Measurements from ENCODE around the gene KCNIP1. TPM values are rescaled to one million over a fixed set of nuclear protein-coding genes. Genes with fewer than 3 reads are reported as not detected.

Gene KCNIP1
- polyA plus RNA-seq, 1 donor from 2014 or later: 13.8 TPM

DNA sequence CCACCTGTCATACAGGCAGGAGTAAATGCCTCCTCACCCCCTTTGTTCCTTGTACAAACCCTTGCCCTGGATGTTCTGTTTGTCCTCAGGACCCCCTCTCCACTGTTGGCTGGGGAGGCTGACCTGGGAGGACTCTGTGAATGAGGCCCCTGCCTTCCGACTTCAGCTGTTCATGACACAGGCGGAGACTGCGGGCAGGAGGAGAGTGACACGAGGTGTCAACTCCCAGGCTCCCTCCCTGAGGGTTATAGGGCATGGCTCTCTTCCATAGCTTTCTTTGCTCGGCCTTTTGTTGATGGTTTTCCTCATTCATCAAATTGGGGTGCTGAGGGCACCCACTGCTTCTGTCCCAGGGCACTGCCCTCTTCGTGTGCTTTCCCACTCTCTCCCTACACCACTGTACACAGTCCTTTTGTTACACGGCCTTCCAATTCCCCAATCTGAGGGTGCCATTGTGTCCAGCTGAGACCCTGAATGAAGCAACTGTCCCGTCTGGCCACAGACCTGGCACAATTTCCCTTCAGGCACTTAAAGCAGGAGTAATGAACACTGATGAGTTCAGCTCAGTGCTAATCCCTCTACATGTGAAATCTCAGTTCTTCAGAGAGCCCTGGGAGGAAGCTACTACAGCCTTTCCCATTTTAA, 33.8 kb downstream of the KCNIP1 start:
- Histone ChIP-seq H3K79me2 (replicated peaks; ENCODE audit: insufficient read depth, low read length) (no peaks in the 10 kb centered on the region), H3K9me2 (ENCODE audit: insufficient read depth, low read length) (no peaks in the 10 kb centered on the region), H2AFZ (ENCODE audit: low read depth, low read length) (no peak overlapping the region), H3K9ac (ENCODE audit: low read length) (no peak overlapping the region), H3K9me3 (ENCODE audit: low read length) (no peaks in the 10 kb centered on the region), H3K36me3 (ENCODE audit: insufficient read depth, low read length) (no peaks in the 10 kb centered on the region), H3K27ac (ENCODE audit: low read length) (no peak overlapping the region), H3K27me3 (ENCODE audit: insufficient read depth, low read depth, low read length) (no peaks in the 10 kb centered on the region), H3K4me2 (ENCODE audit: low read length) (no peak overlapping the region), H3K4me3 (ENCODE audit: low read length) (no peak overlapping the region), H3F3A (ENCODE audit: insufficient read depth, low read length, poor library complexity, severe bottlenecking) (no peaks in the 10 kb centered on the region), H4K20me1 (ENCODE audit: insufficient read depth) (no peaks in the 10 kb centered on the region)
- TF ChIP-seq MXI1 (conservative IDR thresholded peaks at IDR 0.05; ENCODE audit: poor library complexity, severe bottlenecking) (no peak), RAD21 (conservative IDR thresholded peaks at IDR 0.05) (no peak), POLR2AphosphoS5 (IDR thresholded peaks at IDR 0.05) (no peak), TAF1 (IDR thresholded peaks at IDR 0.05; ENCODE audit: low read depth) (no peak), SMC3 (conservative IDR thresholded peaks at IDR 0.05; ENCODE audit: poor library complexity) (no peak), REST (IDR thresholded peaks at IDR 0.05; ENCODE audit: borderline replicate concordance) (no peak), EZH2 (IDR thresholded peaks at IDR 0.05; ENCODE audit: borderline replicate concordance, insufficient read depth, low read length, poor library complexity, severe bottlenecking) (no peak), EP300 (conservative IDR thresholded peaks at IDR 0.05; ENCODE audit: poor library complexity, severe bottlenecking) (no peak)
- TF ChIP-seq, protein P1, sequence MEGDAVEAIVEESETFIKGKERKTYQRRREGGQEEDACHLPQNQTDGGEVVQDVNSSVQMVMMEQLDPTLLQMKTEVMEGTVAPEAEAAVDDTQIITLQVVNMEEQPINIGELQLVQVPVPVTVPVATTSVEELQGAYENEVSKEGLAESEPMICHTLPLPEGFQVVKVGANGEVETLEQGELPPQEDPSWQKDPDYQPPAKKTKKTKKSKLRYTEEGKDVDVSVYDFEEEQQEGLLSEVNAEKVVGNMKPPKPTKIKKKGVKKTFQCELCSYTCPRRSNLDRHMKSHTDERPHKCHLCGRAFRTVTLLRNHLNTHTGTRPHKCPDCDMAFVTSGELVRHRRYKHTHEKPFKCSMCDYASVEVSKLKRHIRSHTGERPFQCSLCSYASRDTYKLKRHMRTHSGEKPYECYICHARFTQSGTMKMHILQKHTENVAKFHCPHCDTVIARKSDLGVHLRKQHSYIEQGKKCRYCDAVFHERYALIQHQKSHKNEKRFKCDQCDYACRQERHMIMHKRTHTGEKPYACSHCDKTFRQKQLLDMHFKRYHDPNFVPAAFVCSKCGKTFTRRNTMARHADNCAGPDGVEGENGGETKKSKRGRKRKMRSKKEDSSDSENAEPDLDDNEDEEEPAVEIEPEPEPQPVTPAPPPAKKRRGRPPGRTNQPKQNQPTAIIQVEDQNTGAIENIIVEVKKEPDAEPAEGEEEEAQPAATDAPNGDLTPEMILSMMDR (IDR thresholded peaks at IDR 0.05; ENCODE audit: poor library complexity, severe bottlenecking): no peak

DNA sequence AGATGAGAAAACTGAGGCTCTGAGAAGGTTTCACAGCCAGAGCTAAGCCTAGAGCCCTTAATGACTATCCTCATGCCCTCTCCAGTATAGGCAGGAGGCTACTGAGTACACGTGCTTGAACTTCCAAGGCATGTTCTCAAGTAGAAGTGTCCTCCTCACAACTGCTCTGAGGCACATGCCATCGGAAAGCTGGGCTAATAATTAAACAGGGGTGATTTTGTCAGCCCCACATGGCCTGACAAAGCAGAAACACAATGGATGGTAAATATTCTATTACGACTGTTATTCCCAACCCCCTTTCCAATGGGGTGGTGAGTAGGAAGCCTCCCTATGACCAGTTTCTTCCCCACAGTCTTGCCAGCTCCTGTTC, 34.3 kb downstream of the KCNIP1 start:
- Histone ChIP-seq H3K4me2 (ENCODE audit: low read length) (no peak overlapping the region), H3K9me3 (ENCODE audit: low read length) (no peaks in the 10 kb centered on the region), H3K36me3 (ENCODE audit: insufficient read depth, low read length) (no peaks in the 10 kb centered on the region), H3K4me3 (ENCODE audit: low read length) (no peak overlapping the region), H4K20me1 (ENCODE audit: insufficient read depth) (no peaks in the 10 kb centered on the region), H3F3A (ENCODE audit: insufficient read depth, low read length, poor library complexity, severe bottlenecking) (no peaks in the 10 kb centered on the region), H3K9me2 (ENCODE audit: insufficient read depth, low read length) (no peaks in the 10 kb centered on the region), H3K27ac (ENCODE audit: low read length) (no peak overlapping the region), H3K79me2 (replicated peaks; ENCODE audit: insufficient read depth, low read length) (no peaks in the 10 kb centered on the region), H3K9ac (ENCODE audit: low read length) (no peak overlapping the region), H2AFZ (ENCODE audit: low read depth, low read length) (no peak overlapping the region), H3K27me3 (ENCODE audit: insufficient read depth, low read depth, low read length) (no peaks in the 10 kb centered on the region)
- TF ChIP-seq EP300 (conservative IDR thresholded peaks at IDR 0.05; ENCODE audit: poor library complexity, severe bottlenecking): no peak
- TF ChIP-seq REST (IDR thresholded peaks at IDR 0.05; ENCODE audit: borderline replicate concordance): no peak
- no peak for TF ChIP-seq SMC3 (conservative IDR thresholded peaks at IDR 0.05; ENCODE audit: poor library complexity)
- no peak for TF ChIP-seq EZH2 (IDR thresholded peaks at IDR 0.05; ENCODE audit: borderline replicate concordance, insufficient read depth, low read length, poor library complexity, severe bottlenecking)
- no peak for TF ChIP-seq TAF1 (IDR thresholded peaks at IDR 0.05; ENCODE audit: low read depth)
- TF ChIP-seq, protein P1 (IDR thresholded peaks at IDR 0.05; ENCODE audit: poor library complexity, severe bottlenecking): no peak
- TF ChIP-seq MXI1 (conservative IDR thresholded peaks at IDR 0.05; ENCODE audit: poor library complexity, severe bottlenecking): no peak
- no peak for TF ChIP-seq POLR2AphosphoS5 (IDR thresholded peaks at IDR 0.05)
- TF ChIP-seq RAD21 (conservative IDR thresholded peaks at IDR 0.05): no peak
